WERI-Rb-1 (cell line): ENCODE measurements around the gene CALML6.

Experiments
- DNase-seq: peaks from one replicate; pipeline ENCODE4 v3.0.0-alpha.2; 2020
- H3K27ac ChIP-seq: fragments of 250-450 bp; sonication (Bioruptor Pico); 2 replicates; pipeline ENCODE4 v1.5.1; 2020; ENCODE audit warnings: mild to moderate bottlenecking, moderate library complexity
- H3K27me3 ChIP-seq: fragments of 250-450 bp; sonication (Bioruptor Pico); 2 replicates; pipeline ENCODE4 v1.5.1; 2021; ENCODE audit warnings: mild to moderate bottlenecking, low read depth, moderate library complexity; ENCODE audit not compliant: insufficient read depth, severe bottlenecking
- H3K36me3 ChIP-seq: fragments of 250-450 bp; sonication (Bioruptor Pico); 2 replicates; pipeline ENCODE4 v1.5.1; 2020; ENCODE audit warnings: mild to moderate bottlenecking, moderate library complexity
- H3K4me3 ChIP-seq: 2 replicates; pipeline ENCODE4 v1.5.1; 2011; ENCODE audit warnings: low read depth, mild to moderate bottlenecking, control low read depth, low read length
- H3K9me3 ChIP-seq: fragments of 250-450 bp; sonication (Bioruptor Pico); 2 replicates; pipeline ENCODE4 v1.5.1; 2021; ENCODE audit warnings: mild to moderate bottlenecking, moderate library complexity; ENCODE audit not compliant: severe bottlenecking
- CTCF ChIP-seq: IDR thresholded peaks from 2 replicates; pipeline ENCODE4 v1.5.1; 2011; ENCODE audit warnings: low read depth, mild to moderate bottlenecking, control low read depth, inconsistent platforms, low read length

CALML6 gene

GRCh38 chr1:1914971-1915692 is at the start of gene CALML6:
Gene CALML6, plus strand, starts transcription at chr1:1915260. Its CDS starts 21 bp downstream, at chr1:1915281.
- TF ChIP-seq CTCF = no peak
- no peaks in the 10 kb centered on the region for H3K9me3 ChIP-seq
- no peaks in the 10 kb centered on the region for H3K27me3 ChIP-seq
- H3K27ac ChIP-seq = no peak within 1 kb of the TSS
- no peak for DNase-seq
- H3K36me3 ChIP-seq = no peaks in the 10 kb centered on the region
- H3K4me3 ChIP-seq = no peak within 1 kb of the TSS

DNA sequence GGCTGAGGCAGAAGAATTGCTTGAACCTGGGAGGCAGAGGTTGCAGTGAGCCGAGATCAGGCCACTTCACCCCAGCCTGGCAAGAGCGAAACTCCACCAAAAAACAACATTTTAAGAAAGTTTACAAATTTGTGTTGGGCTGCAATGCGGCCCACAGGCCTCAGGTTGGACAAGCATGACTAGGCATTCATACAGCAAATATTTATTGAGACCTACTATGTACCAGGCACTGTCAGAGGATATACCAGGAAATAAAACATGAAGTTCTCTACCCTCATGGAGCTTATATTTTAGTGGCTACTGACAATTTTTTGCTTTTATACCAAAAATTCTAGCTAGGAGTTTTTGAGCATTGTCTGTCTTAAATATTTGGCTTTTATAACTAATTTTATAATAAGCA is 47.9 kb upstream of the CALML6 start:
- no peak overlapping the region for H3K4me3 ChIP-seq
- H3K36me3 ChIP-seq = peaks cover 5% of the 10 kb centered on the region
- no peak for DNase-seq
- H3K9me3 ChIP-seq = peaks cover 2% of the 10 kb centered on the region
- no peak overlapping the region for H3K27ac ChIP-seq
- H3K27me3 ChIP-seq = no peaks in the 10 kb centered on the region
- no peak for TF ChIP-seq CTCF

GRCh38 chr1:1869469-1869868 is 45.6 kb upstream of the CALML6 start:
- no peak for TF ChIP-seq CTCF
- peaks cover 2% of the 10 kb centered on the region for H3K9me3 ChIP-seq
- peaks cover 18% of the 10 kb centered on the region for H3K36me3 ChIP-seq
- no peak overlapping the region for H3K27ac ChIP-seq
- H3K4me3 ChIP-seq = no peak overlapping the region
- DNase-seq = no peak
- no peaks in the 10 kb centered on the region for H3K27me3 ChIP-seq

DNA sequence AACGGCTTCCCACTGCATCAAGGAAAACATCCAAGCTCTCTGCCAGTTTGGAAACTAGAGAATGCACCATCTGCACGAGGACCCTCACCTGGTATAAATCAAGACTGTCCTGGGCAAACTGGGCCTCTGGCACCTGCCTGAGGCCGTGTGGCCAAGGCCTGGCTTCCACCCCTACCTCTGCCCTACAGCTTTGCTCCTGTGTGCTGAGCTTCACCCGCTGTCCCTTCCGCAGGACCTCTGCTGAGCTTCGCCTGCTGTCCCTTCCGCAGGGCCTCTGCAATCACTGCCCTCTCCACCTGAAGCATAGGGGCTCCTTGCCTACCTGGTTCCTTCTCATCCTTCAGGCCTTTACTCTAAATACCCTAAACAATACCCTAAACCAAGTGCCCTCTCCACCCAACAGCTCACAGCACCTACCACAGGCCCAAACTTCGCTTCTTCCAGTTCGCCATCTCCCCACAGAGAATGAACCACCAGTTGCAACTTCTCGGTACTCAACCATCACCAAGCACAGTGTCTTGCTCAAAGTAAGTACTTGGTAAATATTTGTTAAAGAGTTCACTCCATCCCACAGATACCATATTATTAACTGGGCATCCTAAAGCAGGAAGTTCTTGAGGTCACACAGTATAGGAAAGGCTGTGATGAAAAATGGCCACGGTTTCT is 42.6 kb upstream of the CALML6 start:
- H3K4me3 ChIP-seq = no peak overlapping the region
- TF ChIP-seq CTCF = no peak
- no peak overlapping the region for H3K27ac ChIP-seq
- H3K9me3 ChIP-seq = peaks cover 2% of the 10 kb centered on the region
- H3K36me3 ChIP-seq = peaks cover 39% of the 10 kb centered on the region
- no peaks in the 10 kb centered on the region for H3K27me3 ChIP-seq
- no peak for DNase-seq

GRCh38 chr1:1873186-1873585 is 41.9 kb upstream of the CALML6 start:
- DNase-seq = no peak
- H3K36me3 ChIP-seq = peaks cover 39% of the 10 kb centered on the region

More at GRCh38 chr1:1873186-1873585, 41.9 kb upstream of the CALML6 start:
- no peaks in the 10 kb centered on the region for H3K27me3 ChIP-seq
- no peak overlapping the region for H3K27ac ChIP-seq
- TF ChIP-seq CTCF = no peak
- no peak overlapping the region for H3K4me3 ChIP-seq
- H3K9me3 ChIP-seq = peaks cover 2% of the 10 kb centered on the region
